GM23338 (cell line): ENCODE data around the gene CSTA. TPM values are rescaled to one million over a fixed set of nuclear protein-coding genes. Genes with fewer than 3 reads are reported as not detected.

ENCODE experiments used
- ATAC-seq: fragments of 200-7000 bp; cut with Tn5 transposase; 3 replicates; pipeline ENCODE4 v1.9.1; 2020
- DNase-seq: peaks from one replicate; pipeline ENCODE4 v3.0.0-alpha.2; 2015; ENCODE audit warnings: low spot score
- H2AFZ ChIP-seq: fragments of 200-600 bp; sonication (generic); 2 replicates; pipeline ENCODE4 v1.8.0; 2016; ENCODE audit warnings: antibody characterized with exemption, mild to moderate bottlenecking, moderate library complexity
- H3F3A ChIP-seq: fragments of 200-600 bp; sonication (generic); replicated peaks from 2 replicates; pipeline ENCODE4 v1.8.0; 2017; ENCODE audit warnings: antibody characterized with exemption, mixed run types, low read depth
- H3K27ac ChIP-seq: fragments of 200-600 bp; sonication (generic); 2 replicates; pipeline ENCODE4 v1.6.1; 2016; ENCODE audit warnings: low read depth
- H3K27me3 ChIP-seq: fragments of 200-600 bp; sonication (generic); 2 replicates; pipeline ENCODE4 v1.8.0; 2016; ENCODE audit warnings: mild to moderate bottlenecking, mixed run types, moderate library complexity; ENCODE audit not compliant: insufficient read depth
- H3K36me3 ChIP-seq: fragments of 200-600 bp; sonication (generic); 2 replicates; pipeline ENCODE4 v1.8.0; 2016; ENCODE audit warnings: mild to moderate bottlenecking; ENCODE audit not compliant: insufficient read depth
- H3K4me1 ChIP-seq: fragments of 200-600 bp; sonication (generic); 2 replicates; pipeline ENCODE4 v1.8.0; 2016; ENCODE audit warnings: mild to moderate bottlenecking, moderate library complexity; ENCODE audit not compliant: insufficient read depth
- H3K4me2 ChIP-seq: fragments of 200-600 bp; sonication (generic); 2 replicates; pipeline ENCODE4 v1.7.1; 2017; ENCODE audit warnings: mixed run types
- H3K4me3 ChIP-seq: fragments of 200-600 bp; sonication (generic); 2 replicates; pipeline ENCODE4 v1.6.1; 2016; ENCODE audit warnings: mixed run types
- H3K79me2 ChIP-seq: fragments of 200-600 bp; sonication (generic); replicated peaks from 2 replicates; pipeline ENCODE4 v1.8.0; 2017; ENCODE audit warnings: mild to moderate bottlenecking; ENCODE audit not compliant: insufficient read depth
- H3K9me2 ChIP-seq: fragments of 200-600 bp; sonication (generic); 2 replicates; pipeline ENCODE4 v1.8.0; 2017; ENCODE audit not compliant: insufficient read depth
- H4K20me1 ChIP-seq: fragments of 200-600 bp; sonication (generic); replicated peaks from 2 replicates; pipeline ENCODE4 v1.8.0; 2017; ENCODE audit warnings: mild to moderate bottlenecking; ENCODE audit not compliant: insufficient read depth
- H3K27ac Mint-ChIP-seq: 2 replicates; pipeline ENCODE4 v1.8.0; 2020; ENCODE audit warnings: inconsistent platforms, mild to moderate bottlenecking, moderate library complexity, mixed read lengths
- H3K27me3 Mint-ChIP-seq: 3 replicates; pipeline ENCODE4 v1.8.0; 2022; ENCODE audit warnings: low read depth, mild to moderate bottlenecking, moderate library complexity, mixed read lengths, inconsistent platforms; ENCODE audit not compliant: insufficient read depth, poor library complexity
- H3K36me3 Mint-ChIP-seq: 3 replicates; pipeline ENCODE4 v1.8.0; 2021; ENCODE audit warnings: low read depth, mild to moderate bottlenecking, inconsistent platforms, moderate library complexity, mixed read lengths
- H3K4me1 Mint-ChIP-seq: 3 replicates; pipeline ENCODE4 v1.8.0; 2020; ENCODE audit warnings: mild to moderate bottlenecking, inconsistent platforms, mixed read lengths
- H3K4me3 Mint-ChIP-seq: 3 replicates; pipeline ENCODE4 v1.8.0; 2021; ENCODE audit warnings: moderate library complexity, mild to moderate bottlenecking, inconsistent platforms, mixed read lengths
- H3K9me3 Mint-ChIP-seq: 3 replicates; pipeline ENCODE4 v1.8.0; 2020; ENCODE audit warnings: moderate library complexity, mild to moderate bottlenecking, inconsistent platforms, mixed read lengths
- CREB1 ChIP-seq: fragments of 250-450 bp; sonication (Bioruptor Pico); IDR thresholded peaks from 2 replicates; pipeline ENCODE4 v1.5.0; 2020; ENCODE audit warnings: low read depth, mild to moderate bottlenecking, moderate library complexity
- EZH2phosphoT487 ChIP-seq: fragments of 200-600 bp; sonication (generic); IDR thresholded peaks from one replicate; pipeline ENCODE4 v1.8.1; 2018; ENCODE audit warnings: antibody characterized with exemption; ENCODE audit not compliant: unreplicated experiment
- JUNB ChIP-seq: IDR thresholded peaks from one replicate; pipeline ENCODE4 v1.6.1; 2016; ENCODE audit warnings: antibody characterized with exemption; ENCODE audit not compliant: unreplicated experiment
- NANOG ChIP-seq: IDR thresholded peaks from 2 replicates; pipeline ENCODE4 v1.6.1; 2016; ENCODE audit warnings: antibody characterized with exemption, borderline replicate concordance
- POLR2AphosphoS5 ChIP-seq: IDR thresholded peaks from 2 replicates; pipeline ENCODE4 v1.6.1; 2016; ENCODE audit warnings: antibody characterized with exemption, low read depth
- STAT1 ChIP-seq: IDR thresholded peaks from one replicate; pipeline ENCODE4 v1.6.1; 2016; ENCODE audit warnings: antibody characterized with exemption; ENCODE audit not compliant: unreplicated experiment
- ZNF114 ChIP-seq: fragments of 250-450 bp; sonication (Bioruptor Pico); IDR thresholded peaks from 2 replicates; pipeline ENCODE4 v1.5.0; 2020; ENCODE audit warnings: mild to moderate bottlenecking, moderate library complexity
- polyA plus RNA-seq: library from polyadenylated mRNA; unstranded; fragments of >200 nt; fragmentation: Nextera tagmentation; extraction: Ambion mirVana; gene quantifications from 2 replicates; pipeline ENCODE4 v1.2.1, GENCODE V29; 2016
- total RNA-seq: library from RNA; depleted of rRNA; stranded (reverse); fragments of >200 nt; shearing (Covaris generic); gene quantifications from 2 replicates; pipeline ENCODE4 v1.2.3, GENCODE V29; 2014
- TF ChIP-seq, protein P1 (sequence below): IDR thresholded peaks from one replicate; pipeline ENCODE4 v1.6.1; 2018; ENCODE audit warnings: antibody characterized with exemption; ENCODE audit not compliant: unreplicated experiment
- TF ChIP-seq, protein P2 (sequence below): IDR thresholded peaks from 2 replicates; pipeline ENCODE4 v1.6.1; 2016; ENCODE audit warnings: antibody characterized with exemption
- TF ChIP-seq, protein P3 (sequence below): fragments of 250-450 bp; sonication (Bioruptor Pico); IDR thresholded peaks from 2 replicates; pipeline ENCODE4 v1.5.0; 2020; ENCODE audit warnings: mild to moderate bottlenecking, moderate library complexity
- TF ChIP-seq, protein P4 (sequence below), 2 experiments: fragments of 200-600 bp in 1 of 2; sonication (generic) in 1 of 2; conservative IDR thresholded peaks; 2 replicates each; pipeline versions ENCODE4 v1.5.1 to v1.6.1; 2016 to 2017; ENCODE audit warnings: antibody characterized with exemption in 2 of 2, low read depth in 2 of 2, mild to moderate bottlenecking in 2 of 2, moderate library complexity in 1 of 2

CSTA gene
- total and polyA plus RNA-seq, 2 experiments from 2014 or later = 1.4 TPM; not detected in 1

DNA sequence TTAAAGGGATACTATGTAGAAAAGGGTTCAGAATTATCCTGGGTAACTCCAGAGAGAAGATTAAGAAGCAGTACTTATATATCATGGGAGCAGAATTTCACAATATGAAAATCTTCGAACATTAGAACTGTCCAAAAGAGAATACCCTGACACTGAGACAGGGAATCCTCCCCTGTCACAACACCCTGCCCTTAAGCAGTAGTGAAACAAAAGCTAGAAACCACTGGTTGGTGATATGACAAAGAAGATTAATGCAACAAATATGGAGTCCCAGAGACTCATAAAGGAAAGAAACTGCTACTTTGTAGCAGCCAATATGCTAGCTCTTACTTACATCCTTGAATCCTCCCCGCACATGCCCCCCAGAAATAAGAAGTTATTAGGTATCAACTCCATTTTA lies 39.4 kb downstream of the CSTA start:
- TF ChIP-seq ZNF114 (CRISPR knock-in tag) (no peak), CREB1 (CRISPR knock-in tag) (no peak), NANOG (no peak), JUNB (no peak), STAT1 (no peak), EZH2phosphoT487 (no peak), POLR2AphosphoS5 (no peak)
- TF ChIP-seq, protein P1, sequence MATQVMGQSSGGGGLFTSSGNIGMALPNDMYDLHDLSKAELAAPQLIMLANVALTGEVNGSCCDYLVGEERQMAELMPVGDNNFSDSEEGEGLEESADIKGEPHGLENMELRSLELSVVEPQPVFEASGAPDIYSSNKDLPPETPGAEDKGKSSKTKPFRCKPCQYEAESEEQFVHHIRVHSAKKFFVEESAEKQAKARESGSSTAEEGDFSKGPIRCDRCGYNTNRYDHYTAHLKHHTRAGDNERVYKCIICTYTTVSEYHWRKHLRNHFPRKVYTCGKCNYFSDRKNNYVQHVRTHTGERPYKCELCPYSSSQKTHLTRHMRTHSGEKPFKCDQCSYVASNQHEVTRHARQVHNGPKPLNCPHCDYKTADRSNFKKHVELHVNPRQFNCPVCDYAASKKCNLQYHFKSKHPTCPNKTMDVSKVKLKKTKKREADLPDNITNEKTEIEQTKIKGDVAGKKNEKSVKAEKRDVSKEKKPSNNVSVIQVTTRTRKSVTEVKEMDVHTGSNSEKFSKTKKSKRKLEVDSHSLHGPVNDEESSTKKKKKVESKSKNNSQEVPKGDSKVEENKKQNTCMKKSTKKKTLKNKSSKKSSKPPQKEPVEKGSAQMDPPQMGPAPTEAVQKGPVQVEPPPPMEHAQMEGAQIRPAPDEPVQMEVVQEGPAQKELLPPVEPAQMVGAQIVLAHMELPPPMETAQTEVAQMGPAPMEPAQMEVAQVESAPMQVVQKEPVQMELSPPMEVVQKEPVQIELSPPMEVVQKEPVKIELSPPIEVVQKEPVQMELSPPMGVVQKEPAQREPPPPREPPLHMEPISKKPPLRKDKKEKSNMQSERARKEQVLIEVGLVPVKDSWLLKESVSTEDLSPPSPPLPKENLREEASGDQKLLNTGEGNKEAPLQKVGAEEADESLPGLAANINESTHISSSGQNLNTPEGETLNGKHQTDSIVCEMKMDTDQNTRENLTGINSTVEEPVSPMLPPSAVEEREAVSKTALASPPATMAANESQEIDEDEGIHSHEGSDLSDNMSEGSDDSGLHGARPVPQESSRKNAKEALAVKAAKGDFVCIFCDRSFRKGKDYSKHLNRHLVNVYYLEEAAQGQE = no peak
- TF ChIP-seq, protein P2, sequence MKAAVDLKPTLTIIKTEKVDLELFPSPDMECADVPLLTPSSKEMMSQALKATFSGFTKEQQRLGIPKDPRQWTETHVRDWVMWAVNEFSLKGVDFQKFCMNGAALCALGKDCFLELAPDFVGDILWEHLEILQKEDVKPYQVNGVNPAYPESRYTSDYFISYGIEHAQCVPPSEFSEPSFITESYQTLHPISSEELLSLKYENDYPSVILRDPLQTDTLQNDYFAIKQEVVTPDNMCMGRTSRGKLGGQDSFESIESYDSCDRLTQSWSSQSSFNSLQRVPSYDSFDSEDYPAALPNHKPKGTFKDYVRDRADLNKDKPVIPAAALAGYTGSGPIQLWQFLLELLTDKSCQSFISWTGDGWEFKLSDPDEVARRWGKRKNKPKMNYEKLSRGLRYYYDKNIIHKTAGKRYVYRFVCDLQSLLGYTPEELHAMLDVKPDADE = no peak
- TF ChIP-seq, protein P3, sequence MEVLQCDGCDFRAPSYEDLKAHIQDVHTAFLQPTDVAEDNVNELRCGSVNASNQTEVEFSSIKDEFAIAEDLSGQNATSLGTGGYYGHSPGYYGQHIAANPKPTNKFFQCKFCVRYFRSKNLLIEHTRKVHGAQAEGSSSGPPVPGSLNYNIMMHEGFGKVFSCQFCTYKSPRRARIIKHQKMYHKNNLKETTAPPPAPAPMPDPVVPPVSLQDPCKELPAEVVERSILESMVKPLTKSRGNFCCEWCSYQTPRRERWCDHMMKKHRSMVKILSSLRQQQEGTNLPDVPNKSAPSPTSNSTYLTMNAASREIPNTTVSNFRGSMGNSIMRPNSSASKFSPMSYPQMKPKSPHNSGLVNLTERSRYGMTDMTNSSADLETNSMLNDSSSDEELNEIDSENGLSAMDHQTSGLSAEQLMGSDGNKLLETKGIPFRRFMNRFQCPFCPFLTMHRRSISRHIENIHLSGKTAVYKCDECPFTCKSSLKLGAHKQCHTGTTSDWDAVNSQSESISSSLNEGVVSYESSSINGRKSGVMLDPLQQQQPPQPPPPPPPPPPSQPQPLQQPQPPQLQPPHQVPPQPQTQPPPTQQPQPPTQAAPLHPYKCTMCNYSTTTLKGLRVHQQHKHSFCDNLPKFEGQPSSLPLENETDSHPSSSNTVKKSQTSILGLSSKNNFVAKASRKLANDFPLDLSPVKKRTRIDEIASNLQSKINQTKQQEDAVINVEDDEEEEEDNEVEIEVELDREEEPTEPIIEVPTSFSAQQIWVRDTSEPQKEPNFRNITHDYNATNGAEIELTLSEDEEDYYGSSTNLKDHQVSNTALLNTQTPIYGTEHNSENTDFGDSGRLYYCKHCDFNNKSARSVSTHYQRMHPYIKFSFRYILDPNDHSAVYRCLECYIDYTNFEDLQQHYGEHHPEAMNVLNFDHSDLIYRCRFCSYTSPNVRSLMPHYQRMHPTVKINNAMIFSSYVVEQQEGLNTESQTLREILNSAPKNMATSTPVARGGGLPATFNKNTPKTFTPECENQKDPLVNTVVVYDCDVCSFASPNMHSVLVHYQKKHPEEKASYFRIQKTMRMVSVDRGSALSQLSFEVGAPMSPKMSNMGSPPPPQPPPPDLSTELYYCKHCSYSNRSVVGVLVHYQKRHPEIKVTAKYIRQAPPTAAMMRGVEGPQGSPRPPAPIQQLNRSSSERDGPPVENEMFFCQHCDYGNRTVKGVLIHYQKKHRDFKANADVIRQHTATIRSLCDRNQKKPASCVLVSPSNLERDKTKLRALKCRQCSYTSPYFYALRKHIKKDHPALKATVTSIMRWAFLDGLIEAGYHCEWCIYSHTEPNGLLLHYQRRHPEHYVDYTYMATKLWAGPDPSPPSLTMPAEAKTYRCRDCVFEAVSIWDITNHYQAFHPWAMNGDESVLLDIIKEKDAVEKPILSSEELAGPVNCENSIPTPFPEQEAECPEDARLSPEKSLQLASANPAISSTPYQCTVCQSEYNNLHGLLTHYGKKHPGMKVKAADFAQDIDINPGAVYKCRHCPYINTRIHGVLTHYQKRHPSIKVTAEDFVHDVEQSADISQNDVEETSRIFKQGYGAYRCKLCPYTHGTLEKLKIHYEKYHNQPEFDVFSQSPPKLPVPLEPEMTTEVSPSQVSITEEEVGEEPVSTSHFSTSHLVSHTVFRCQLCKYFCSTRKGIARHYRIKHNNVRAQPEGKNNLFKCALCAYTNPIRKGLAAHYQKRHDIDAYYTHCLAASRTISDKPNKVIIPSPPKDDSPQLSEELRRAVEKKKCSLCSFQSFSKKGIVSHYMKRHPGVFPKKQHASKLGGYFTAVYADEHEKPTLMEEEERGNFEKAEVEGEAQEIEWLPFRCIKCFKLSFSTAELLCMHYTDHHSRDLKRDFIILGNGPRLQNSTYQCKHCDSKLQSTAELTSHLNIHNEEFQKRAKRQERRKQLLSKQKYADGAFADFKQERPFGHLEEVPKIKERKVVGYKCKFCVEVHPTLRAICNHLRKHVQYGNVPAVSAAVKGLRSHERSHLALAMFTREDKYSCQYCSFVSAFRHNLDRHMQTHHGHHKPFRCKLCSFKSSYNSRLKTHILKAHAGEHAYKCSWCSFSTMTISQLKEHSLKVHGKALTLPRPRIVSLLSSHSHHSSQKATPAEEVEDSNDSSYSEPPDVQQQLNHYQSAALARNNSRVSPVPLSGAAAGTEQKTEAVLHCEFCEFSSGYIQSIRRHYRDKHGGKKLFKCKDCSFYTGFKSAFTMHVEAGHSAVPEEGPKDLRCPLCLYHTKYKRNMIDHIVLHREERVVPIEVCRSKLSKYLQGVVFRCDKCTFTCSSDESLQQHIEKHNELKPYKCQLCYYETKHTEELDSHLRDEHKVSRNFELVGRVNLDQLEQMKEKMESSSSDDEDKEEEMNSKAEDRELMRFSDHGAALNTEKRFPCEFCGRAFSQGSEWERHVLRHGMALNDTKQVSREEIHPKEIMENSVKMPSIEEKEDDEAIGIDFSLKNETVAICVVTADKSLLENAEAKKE (CRISPR knock-in tag) = no peak
- TF ChIP-seq, protein P4, sequence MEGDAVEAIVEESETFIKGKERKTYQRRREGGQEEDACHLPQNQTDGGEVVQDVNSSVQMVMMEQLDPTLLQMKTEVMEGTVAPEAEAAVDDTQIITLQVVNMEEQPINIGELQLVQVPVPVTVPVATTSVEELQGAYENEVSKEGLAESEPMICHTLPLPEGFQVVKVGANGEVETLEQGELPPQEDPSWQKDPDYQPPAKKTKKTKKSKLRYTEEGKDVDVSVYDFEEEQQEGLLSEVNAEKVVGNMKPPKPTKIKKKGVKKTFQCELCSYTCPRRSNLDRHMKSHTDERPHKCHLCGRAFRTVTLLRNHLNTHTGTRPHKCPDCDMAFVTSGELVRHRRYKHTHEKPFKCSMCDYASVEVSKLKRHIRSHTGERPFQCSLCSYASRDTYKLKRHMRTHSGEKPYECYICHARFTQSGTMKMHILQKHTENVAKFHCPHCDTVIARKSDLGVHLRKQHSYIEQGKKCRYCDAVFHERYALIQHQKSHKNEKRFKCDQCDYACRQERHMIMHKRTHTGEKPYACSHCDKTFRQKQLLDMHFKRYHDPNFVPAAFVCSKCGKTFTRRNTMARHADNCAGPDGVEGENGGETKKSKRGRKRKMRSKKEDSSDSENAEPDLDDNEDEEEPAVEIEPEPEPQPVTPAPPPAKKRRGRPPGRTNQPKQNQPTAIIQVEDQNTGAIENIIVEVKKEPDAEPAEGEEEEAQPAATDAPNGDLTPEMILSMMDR (conservative IDR thresholded peaks at IDR 0.05; ENCODE audit: low read depth in 2 of 2) = no peak
- peaks cover 53% of the 10 kb centered on the region for H3K36me3 Mint-ChIP-seq
- H3K27me3 ChIP-seq = no peaks in the 10 kb centered on the region
- no peaks in the 10 kb centered on the region for H3K9me3 Mint-ChIP-seq
- H3K4me3 Mint-ChIP-seq = no peak overlapping the region
- H3K36me3 ChIP-seq = peaks cover 13% of the 10 kb centered on the region; the same call in 1 of the 2 replicates
- ATAC-seq (no peak), DNase-seq (no peak)
- peaks cover 3% of the 10 kb centered on the region; the same call in 1 of the 2 replicates for H3K4me1 ChIP-seq
- no peak overlapping the region for H3K4me2 ChIP-seq
- H4K20me1 ChIP-seq = peaks cover 4% of the 10 kb centered on the region; the same call in 1 of the 2 replicates
- no peak overlapping the region for H3K27ac Mint-ChIP-seq
- H3K4me3 ChIP-seq = no peak overlapping the region
- no peaks in the 10 kb centered on the region for H3K79me2 ChIP-seq
- H3K27me3 Mint-ChIP-seq = peaks cover 2% of the 10 kb centered on the region
- no peak overlapping the region for H2AFZ ChIP-seq
- peaks cover 4% of the 10 kb centered on the region for H3K4me1 Mint-ChIP-seq
- H3K27ac ChIP-seq = no peak overlapping the region
- H3K9me2 ChIP-seq = no peaks in the 10 kb centered on the region
- no peaks in the 10 kb centered on the region for H3F3A ChIP-seq
